Measurements from ENCODE around the gene GPN2. TPM values are rescaled to one million over a fixed set of nuclear protein-coding genes. Genes with fewer than 3 reads are reported as not detected.

The GPN2 gene
- total and polyA plus RNA-seq, 9 of the 15 experiments (the other 6 are each of a cell fraction or from before 2014, with no cell fraction given) = 9.9 to 58.8 (median 20.4) TPM

- TF ChIP-seq TSC22D4 (tag; IDR thresholded peaks at IDR 0.05) (no peak), NR3C1 (CRISPR knock-in tag; IDR thresholded peaks at IDR 0.05) (peak; percentile 90), U2AF1 (optimal IDR thresholded peaks at IDR 0.05; ENCODE audit: low read depth, low read length) (peak; percentile 71), NRF1 (conservative IDR thresholded peaks at IDR 0.05 in 1 of 2, IDR thresholded peaks at IDR 0.05 in 1 of 2) (peak; percentile 95 to 96), CCNT2 (IDR thresholded peaks at IDR 0.05; ENCODE audit: borderline replicate concordance, extremely low read depth, insufficient read length, low read depth, low read length) (peak; percentile 87), TCF3 (CRISPR knock-in tag; IDR thresholded peaks at IDR 0.05) (0 out of 2 replicates have a peak, but pooled peaks have one; percentile 31), SRF (CRISPR knock-in tag; IDR thresholded peaks at IDR 0.05) (0 out of 4 replicates have a peak, but pooled peaks of 1 of the 2 experiments have one; percentile 42), ARID2 (IDR thresholded peaks at IDR 0.05) (no peak), SREBF1 (IDR thresholded peaks at IDR 0.05; ENCODE audit: borderline replicate concordance, low read depth, low read length) (no peak)
- TF ChIP-seq, protein P1, sequence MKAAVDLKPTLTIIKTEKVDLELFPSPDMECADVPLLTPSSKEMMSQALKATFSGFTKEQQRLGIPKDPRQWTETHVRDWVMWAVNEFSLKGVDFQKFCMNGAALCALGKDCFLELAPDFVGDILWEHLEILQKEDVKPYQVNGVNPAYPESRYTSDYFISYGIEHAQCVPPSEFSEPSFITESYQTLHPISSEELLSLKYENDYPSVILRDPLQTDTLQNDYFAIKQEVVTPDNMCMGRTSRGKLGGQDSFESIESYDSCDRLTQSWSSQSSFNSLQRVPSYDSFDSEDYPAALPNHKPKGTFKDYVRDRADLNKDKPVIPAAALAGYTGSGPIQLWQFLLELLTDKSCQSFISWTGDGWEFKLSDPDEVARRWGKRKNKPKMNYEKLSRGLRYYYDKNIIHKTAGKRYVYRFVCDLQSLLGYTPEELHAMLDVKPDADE (conservative IDR thresholded peaks at IDR 0.05; ENCODE audit: control insufficient read depth, low read depth, low read length) = peak; percentile 81
- TF ChIP-seq, protein P2, sequence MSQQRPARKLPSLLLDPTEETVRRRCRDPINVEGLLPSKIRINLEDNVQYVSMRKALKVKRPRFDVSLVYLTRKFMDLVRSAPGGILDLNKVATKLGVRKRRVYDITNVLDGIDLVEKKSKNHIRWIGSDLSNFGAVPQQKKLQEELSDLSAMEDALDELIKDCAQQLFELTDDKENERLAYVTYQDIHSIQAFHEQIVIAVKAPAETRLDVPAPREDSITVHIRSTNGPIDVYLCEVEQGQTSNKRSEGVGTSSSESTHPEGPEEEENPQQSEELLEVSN (IDR thresholded peaks at IDR 0.05; ENCODE audit: borderline replicate concordance in 1 of 2, extremely low read depth in 1 of 2, insufficient read depth in 1 of 2, insufficient read length in 1 of 2, low read depth in 1 of 2, low read length in 1 of 2, poor library complexity in 1 of 2, severe bottlenecking in 1 of 2) = peak; percentile 89 to 96
- TF ChIP-seq, protein P3, sequence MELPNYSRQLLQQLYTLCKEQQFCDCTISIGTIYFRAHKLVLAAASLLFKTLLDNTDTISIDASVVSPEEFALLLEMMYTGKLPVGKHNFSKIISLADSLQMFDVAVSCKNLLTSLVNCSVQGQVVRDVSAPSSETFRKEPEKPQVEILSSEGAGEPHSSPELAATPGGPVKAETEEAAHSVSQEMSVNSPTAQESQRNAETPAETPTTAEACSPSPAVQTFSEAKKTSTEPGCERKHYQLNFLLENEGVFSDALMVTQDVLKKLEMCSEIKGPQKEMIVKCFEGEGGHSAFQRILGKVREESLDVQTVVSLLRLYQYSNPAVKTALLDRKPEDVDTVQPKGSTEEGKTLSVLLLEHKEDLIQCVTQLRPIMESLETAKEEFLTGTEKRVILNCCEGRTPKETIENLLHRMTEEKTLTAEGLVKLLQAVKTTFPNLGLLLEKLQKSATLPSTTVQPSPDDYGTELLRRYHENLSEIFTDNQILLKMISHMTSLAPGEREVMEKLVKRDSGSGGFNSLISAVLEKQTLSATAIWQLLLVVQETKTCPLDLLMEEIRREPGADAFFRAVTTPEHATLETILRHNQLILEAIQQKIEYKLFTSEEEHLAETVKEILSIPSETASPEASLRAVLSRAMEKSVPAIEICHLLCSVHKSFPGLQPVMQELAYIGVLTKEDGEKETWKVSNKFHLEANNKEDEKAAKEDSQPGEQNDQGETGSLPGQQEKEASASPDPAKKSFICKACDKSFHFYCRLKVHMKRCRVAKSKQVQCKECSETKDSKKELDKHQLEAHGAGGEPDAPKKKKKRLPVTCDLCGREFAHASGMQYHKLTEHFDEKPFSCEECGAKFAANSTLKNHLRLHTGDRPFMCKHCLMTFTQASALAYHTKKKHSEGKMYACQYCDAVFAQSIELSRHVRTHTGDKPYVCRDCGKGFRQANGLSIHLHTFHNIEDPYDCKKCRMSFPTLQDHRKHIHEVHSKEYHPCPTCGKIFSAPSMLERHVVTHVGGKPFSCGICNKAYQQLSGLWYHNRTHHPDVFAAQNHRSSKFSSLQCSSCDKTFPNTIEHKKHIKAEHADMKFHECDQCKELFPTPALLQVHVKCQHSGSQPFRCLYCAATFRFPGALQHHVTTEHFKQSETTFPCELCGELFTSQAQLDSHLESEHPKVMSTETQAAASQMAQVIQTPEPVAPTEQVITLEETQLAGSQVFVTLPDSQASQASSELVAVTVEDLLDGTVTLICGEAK (IDR thresholded peaks at IDR 0.05) = peak; percentile 95
- TF ChIP-seq, protein P3 (CRISPR knock-in tag; IDR thresholded peaks at IDR 0.05) = no peak
These were observed 31.7 kb upstream of the GPN2 start, which contains the start of gene NUDC (continued) for GRCh38 chr1:26921540-26922430.

All from K562 (cell line).